GM18951 (cell line): ENCODE data around the gene NPC1L1.

ENCODE experiments used
- POLR2A ChIP-seq: IDR thresholded peaks from 4 replicates; pipeline ENCODE4 v1.6.1; 2011; ENCODE audit warnings: mild to moderate bottlenecking; ENCODE audit not compliant: insufficient read length, insufficient read depth; ENCODE audit errors: extremely low read depth
- in situ Hi-C: fragments of 300-500 bp; cut with MboI; formaldehyde crosslinking; loops from one replicate; pipeline ENCODE4 v1.12.0; 2022; ENCODE audit warnings: low sequenced_read_pairs, mixed read lengths, inconsistent platforms; ENCODE audit not compliant: unreplicated experiment

Gene NPC1L1

GRCh38 chr7:44536090-44536489 is 5.0 kb downstream of the NPC1L1 start:
- TF ChIP-seq POLR2A: no peak
- in situ Hi-C loops: no loop called here

- in situ Hi-C loops: no loop called here
- no peak for TF ChIP-seq POLR2A
These were observed 5.6 kb downstream of the NPC1L1 start for GRCh38 chr7:44535348-44536064.

GRCh38 chr7:44534501-44534900 is 6.6 kb downstream of the NPC1L1 start:
- in situ Hi-C loops: no loop called here
- TF ChIP-seq POLR2A: no peak

GRCh38 chr7:44534087-44534486 is 7.0 kb downstream of the NPC1L1 start:
- TF ChIP-seq POLR2A: no peak
- in situ Hi-C loops: no loop called here

- TF ChIP-seq POLR2A: no peak
- in situ Hi-C loops: no loop called here
These were observed 7.7 kb downstream of the NPC1L1 start for GRCh38 chr7:44533301-44534055.

GRCh38 chr7:44531421-44532380 is 9.4 kb downstream of the NPC1L1 start:
- in situ Hi-C loops: no loop called here
- TF ChIP-seq POLR2A: no peak

- TF ChIP-seq POLR2A: no peak
- in situ Hi-C loops: no loop called here
These were observed 10.1 kb downstream of the NPC1L1 start for GRCh38 chr7:44530990-44531389.

- no peak for TF ChIP-seq POLR2A
- in situ Hi-C loops: no loop called here
These were observed 16.2 kb downstream of the NPC1L1 start for GRCh38 chr7:44524811-44525388.

GRCh38 chr7:44522315-44522714 is 18.8 kb downstream of the NPC1L1 start:
- in situ Hi-C loops: no loop called here
- no peak for TF ChIP-seq POLR2A

- in situ Hi-C loops: no loop called here
- TF ChIP-seq POLR2A: no peak
These were observed 19.6 kb downstream of the NPC1L1 start for GRCh38 chr7:44521347-44522095.

- in situ Hi-C loops: no loop called here
- TF ChIP-seq POLR2A: no peak
These were observed 20.6 kb downstream of the NPC1L1 start for GRCh38 chr7:44520574-44520973.

GRCh38 chr7:44519546-44519945 is 21.6 kb downstream of the NPC1L1 start:
- TF ChIP-seq POLR2A: no peak
- in situ Hi-C loops: no loop called here
